Mesendoderm (in vitro differentiated cells): ENCODE results near the gene FBLN1.

Source experiments
- DNase-seq: peaks from one replicate; pipeline ENCODE4 v3.0.0; 2013
- H2AK5ac ChIP-seq: 2 replicates; pipeline ENCODE4 v1.6.1; 2013; ENCODE audit warnings: low read length, inconsistent platforms
- H2BK120ac ChIP-seq: 2 replicates; pipeline ENCODE4 v1.6.1; 2013; ENCODE audit warnings: low read depth, mild to moderate bottlenecking, low read length, moderate library complexity, mixed read lengths
- H2BK15ac ChIP-seq: replicated peaks from 2 replicates; pipeline ENCODE4 v1.6.1; 2013; ENCODE audit warnings: low read depth, mild to moderate bottlenecking, moderate library complexity
- H2BK5ac ChIP-seq: 2 replicates; pipeline ENCODE4 v1.6.1; 2013; ENCODE audit warnings: low read length, inconsistent platforms
- H3K18ac ChIP-seq: 2 replicates; pipeline ENCODE4 v1.6.1; 2013; ENCODE audit warnings: mild to moderate bottlenecking, low read length, mixed read lengths
- H3K23ac ChIP-seq: one replicate; pipeline ENCODE4 v1.6.1; 2013; ENCODE audit warnings: low read length
- H3K27ac ChIP-seq: 2 replicates; pipeline ENCODE4 v1.5.1; 2013; ENCODE audit warnings: low read depth, mild to moderate bottlenecking, inconsistent platforms, low read length, moderate library complexity
- H3K27me3 ChIP-seq: 2 replicates; pipeline ENCODE4 v1.6.1; 2013; ENCODE audit warnings: low read length, control low read depth, mild to moderate bottlenecking, inconsistent platforms; ENCODE audit not compliant: insufficient read depth, poor library complexity
- H3K36me3 ChIP-seq: 2 replicates; pipeline ENCODE4 v1.6.1; 2013; ENCODE audit warnings: low read length, inconsistent platforms; ENCODE audit not compliant: control insufficient read depth, insufficient read depth
- H3K4ac ChIP-seq: one replicate; pipeline ENCODE4 v1.6.1; 2013; ENCODE audit warnings: low read depth, mild to moderate bottlenecking, low read length, moderate library complexity
- H3K4me1 ChIP-seq: 2 replicates; pipeline ENCODE4 v1.6.1; 2013; ENCODE audit warnings: low read depth, low read length, inconsistent platforms; ENCODE audit not compliant: control insufficient read depth
- H3K4me2 ChIP-seq: 2 replicates; pipeline ENCODE4 v1.6.1; 2013; ENCODE audit warnings: low read length
- H3K4me3 ChIP-seq: 2 replicates; pipeline ENCODE4 v1.5.1; 2013; ENCODE audit warnings: mild to moderate bottlenecking, low read length
- H3K56ac ChIP-seq: one replicate; pipeline ENCODE4 v1.6.1; 2013; ENCODE audit warnings: low read length
- H3K79me1 ChIP-seq: 2 replicates; pipeline ENCODE4 v1.6.1; 2013; ENCODE audit warnings: low read length, inconsistent platforms
- H3K79me2 ChIP-seq: 2 replicates; pipeline ENCODE4 v1.6.1; 2013; ENCODE audit warnings: mild to moderate bottlenecking, low read length; ENCODE audit not compliant: control insufficient read depth, insufficient read depth
- H3K9ac ChIP-seq: 2 replicates; pipeline ENCODE4 v1.6.1; 2013; ENCODE audit warnings: low read length, inconsistent platforms
- H4K5ac ChIP-seq: one replicate; pipeline ENCODE4 v1.6.1; 2013; ENCODE audit warnings: low read length
- H4K8ac ChIP-seq: one replicate; pipeline ENCODE4 v1.6.1; 2013; ENCODE audit warnings: low read depth, mild to moderate bottlenecking, control low read depth, low read length, moderate library complexity
- WGBS: extraction: QIAGEN DNeasy Blood & Tissue Kit; methylation state at CpG from one replicate; pipeline ENCODE4 v1.1.7; 2013; ENCODE audit warnings: low lambda C conversion rate, missing lambda C conversion rate; ENCODE audit not compliant: insufficient coverage; ENCODE audit errors: extremely low coverage; 5-methylcytosine and 5-hydroxymethylcytosine counted together

The FBLN1 gene

GRCh38 chr22:45552017-45552411 lies 49.3 kb downstream of the FBLN1 start:
- no peak overlapping the region for H3K4me3 ChIP-seq
- no peak for DNase-seq
- no peak overlapping the region for H2BK5ac ChIP-seq
- no peaks in the 10 kb centered on the region for H3K27me3 ChIP-seq
- no peak overlapping the region for H4K8ac ChIP-seq
- WGBS: no CpG with 5 or more reads among the region's 12 CpGs
- no peak overlapping the region for H3K27ac ChIP-seq
- H3K9ac ChIP-seq: no peak overlapping the region
- no peak overlapping the region for H2AK5ac ChIP-seq
- H3K56ac ChIP-seq: no peak overlapping the region
- no peaks in the 10 kb centered on the region for H3K79me1 ChIP-seq
- no peak overlapping the region for H2BK120ac ChIP-seq
- no peak overlapping the region for H2BK15ac ChIP-seq
- H3K23ac ChIP-seq: no peak overlapping the region
- no peak overlapping the region for H3K4me2 ChIP-seq
- no peak overlapping the region for H3K18ac ChIP-seq
- no peak overlapping the region for H3K4ac ChIP-seq
- H3K36me3 ChIP-seq: peaks cover 21% of the 10 kb centered on the region
- no peaks in the 10 kb centered on the region for H3K79me2 ChIP-seq
- no peaks in the 10 kb centered on the region for H3K4me1 ChIP-seq
- no peak overlapping the region for H4K5ac ChIP-seq

GRCh38 chr22:45552580-45553350 lies 50.1 kb downstream of the FBLN1 start:
- Histone ChIP-seq H3K4ac (no peak overlapping the region), H3K79me1 (no peaks in the 10 kb centered on the region), H2BK15ac (no peak overlapping the region), H2AK5ac (no peak overlapping the region), H2BK120ac (no peak overlapping the region), H4K8ac (no peak overlapping the region), H3K56ac (no peak overlapping the region), H3K36me3 (peaks cover 18% of the 10 kb centered on the region), H3K27ac (no peak overlapping the region), H4K5ac (no peak overlapping the region), H3K23ac (no peak overlapping the region), H3K4me3 (no peak overlapping the region), H3K27me3 (no peaks in the 10 kb centered on the region), H3K79me2 (no peaks in the 10 kb centered on the region), H2BK5ac (no peak overlapping the region), H3K9ac (no peak overlapping the region), H3K4me2 (no peak overlapping the region), H3K4me1 (no peaks in the 10 kb centered on the region), H3K18ac (no peak overlapping the region)
- WGBS: no CpG with 5 or more reads among the region's 30 CpGs
- DNase-seq: no peak

- Histone ChIP-seq H2AK5ac (no peak overlapping the region), H3K18ac (no peak overlapping the region), H3K27me3 (no peaks in the 10 kb centered on the region), H2BK5ac (no peak overlapping the region), H3K23ac (no peak overlapping the region), H4K5ac (no peak overlapping the region), H2BK120ac (no peak overlapping the region), H3K36me3 (peaks cover 15% of the 10 kb centered on the region), H2BK15ac (no peak overlapping the region), H3K79me2 (no peaks in the 10 kb centered on the region), H3K56ac (no peak overlapping the region), H3K4me3 (no peak overlapping the region), H4K8ac (no peak overlapping the region), H3K9ac (no peak overlapping the region), H3K79me1 (no peaks in the 10 kb centered on the region), H3K27ac (no peak overlapping the region), H3K4me1 (no peaks in the 10 kb centered on the region), H3K4me2 (no peak overlapping the region), H3K4ac (no peak overlapping the region)
- WGBS: no CpG with 5 or more reads among the region's 23 CpGs
- DNase-seq: peak; percentile 86
These were observed 50.8 kb downstream of the FBLN1 start for GRCh38 chr22:45553351-45554039.

- Histone ChIP-seq H3K27ac (no peak overlapping the region), H3K36me3 (peaks cover 15% of the 10 kb centered on the region)
- WGBS: no CpG with 5 or more reads among the region's 16 CpGs
These were observed 51.3 kb downstream of the FBLN1 start for GRCh38 chr22:45554040-45554406.

GRCh38 chr22:45554861-45555260 lies 52.2 kb downstream of the FBLN1 start:
- Histone ChIP-seq H3K9ac (no peak overlapping the region), H3K56ac (no peak overlapping the region), H2AK5ac (no peak overlapping the region), H4K5ac (no peak overlapping the region), H3K23ac (no peak overlapping the region), H3K4me2 (no peak overlapping the region), H3K36me3 (peaks cover 13% of the 10 kb centered on the region), H3K4me3 (no peak overlapping the region), H2BK120ac (no peak overlapping the region), H3K27ac (no peak overlapping the region), H2BK15ac (no peak overlapping the region), H3K4me1 (no peaks in the 10 kb centered on the region), H3K18ac (no peak overlapping the region), H3K27me3 (no peaks in the 10 kb centered on the region), H3K79me2 (no peaks in the 10 kb centered on the region), H3K79me1 (no peaks in the 10 kb centered on the region), H3K4ac (no peak overlapping the region), H4K8ac (no peak overlapping the region), H2BK5ac (no peak overlapping the region)
- no CpG with 5 or more reads among the region's 19 CpGs for WGBS
- no peak for DNase-seq

More at GRCh38 chr22:45554040-45554406, 51.3 kb downstream of the FBLN1 start:
- no peak overlapping the region for H4K8ac ChIP-seq
- no peak overlapping the region for H2BK5ac ChIP-seq
- no peak overlapping the region for H3K56ac ChIP-seq
- H3K23ac ChIP-seq: no peak overlapping the region
- no peak overlapping the region for H3K4me3 ChIP-seq
- no peak overlapping the region for H3K9ac ChIP-seq
- H3K18ac ChIP-seq: no peak overlapping the region
- H4K5ac ChIP-seq: no peak overlapping the region
- H2BK120ac ChIP-seq: no peak overlapping the region
- H3K4me2 ChIP-seq: no peak overlapping the region
- H3K79me2 ChIP-seq: no peaks in the 10 kb centered on the region
- no peak overlapping the region for H2BK15ac ChIP-seq
- no peak overlapping the region for H3K4ac ChIP-seq
- no peak for DNase-seq
- H3K79me1 ChIP-seq: no peaks in the 10 kb centered on the region
- H2AK5ac ChIP-seq: no peak overlapping the region
- H3K27me3 ChIP-seq: no peaks in the 10 kb centered on the region
- no peaks in the 10 kb centered on the region for H3K4me1 ChIP-seq
